ENCODE data around the gene SMAD2. TPM values are rescaled to one million over a fixed set of nuclear protein-coding genes. Genes with fewer than 3 reads are reported as not detected.
A peak's percentile ranks its signal among the peaks of the same experiment; 100 is the strongest.

Gene SMAD2
- total and polyA plus RNA-seq, 9 of the 15 experiments (the other 6 are each of a cell fraction or from before 2014, with no cell fraction given) = 9.2 to 49.6 (median 33.7) TPM

- no peaks in the 10 kb centered on the region for H3K36me3 ChIP-seq (ENCODE audit: control insufficient read depth, insufficient read depth, low read length)
- ChIA-PET POLR2A (interaction anchor here (0.9 kb wide), 2 partner anchors 12 to 52 kb away, joined by 3 to 6 read pairs; no protein-coding TSS in a partner anchor), CTCF (ENCODE audit: low intra/inter-chr PET ratio) (no interaction called here)
- intact Hi-C loops (cut with micrococcal nuclease) = no loop called here
- H3K9ac ChIP-seq (ENCODE audit: insufficient read depth in 1 of 2, low read depth in 2 of 2, low read length in 2 of 2) = no peak overlapping the region
- no peak for ATAC-seq
- no peak overlapping the region for H3K4me3 ChIP-seq
- no peaks in the 10 kb centered on the region for H3K27me3 ChIP-seq (ENCODE audit: control insufficient read depth in 2 of 2, insufficient read depth in 2 of 2, low read length in 2 of 2)
- H3K9me1 ChIP-seq (ENCODE audit: control insufficient read depth, insufficient read depth, low read length) = no peaks in the 10 kb centered on the region
- H3K4me1 ChIP-seq (replicated peaks in 1 of 2; ENCODE audit: control insufficient read depth in 2 of 2, insufficient read depth in 2 of 2, low read length in 2 of 2) = no peaks in the 10 kb centered on the region; a peak in 3 of 5 replicates
- FAIRE-seq = no peak
- 13% methylated on average over 5 of the region's 6 CpGs for WGBS (ENCODE audit: insufficient coverage, low coverage, missing lambda C conversion rate)
- no peaks in the 10 kb centered on the region for H4K20me1 ChIP-seq (replicated peaks; ENCODE audit: control insufficient read depth, insufficient read depth, low read length)
- peak in 2 of 4 experiments; percentile 12 to 27 for DNase-seq (ENCODE audit: extremely low read depth in 1 of 4, low spot score in 3 of 4)
- no peaks in the 10 kb centered on the region for H3K9me3 ChIP-seq (replicated peaks; ENCODE audit: control insufficient read depth, insufficient read depth, low read depth, low read length)
- in situ Hi-C loops (cut with MboI) = no loop called here
- 0 out of 2 replicates have a peak overlapping the region, but pooled peaks have one; percentile 22 for H2AFZ ChIP-seq (ENCODE audit: low read depth, low read length)
- no peaks in the 10 kb centered on the region for H3K79me2 ChIP-seq (ENCODE audit: control insufficient read depth, insufficient read depth, low read length)
- H3K4me2 ChIP-seq (ENCODE audit: insufficient read depth, low read length) = no peak overlapping the region
- BruUV-seq (replicated peaks) = no TSS peak
- H3K27ac ChIP-seq (ENCODE audit: extremely low read depth, low read depth, low read length) = no peak overlapping the region
- TF ChIP-seq ZNF764 (CRISPR knock-in tag; IDR thresholded peaks at IDR 0.05; ENCODE audit: low read depth) (no peak), SMAD3 (CRISPR knock-in tag; conservative IDR thresholded peaks at IDR 0.05) (no peak), ZNF766 (CRISPR knock-in tag; conservative IDR thresholded peaks at IDR 0.05) (peak; percentile 25; the same call in 1 of the 2 replicates), MBD1 (CRISPR knock-in tag; IDR thresholded peaks at IDR 0.05) (no peak), CEBPG (CRISPR knock-in tag; IDR thresholded peaks at IDR 0.05) (no peak), CEBPG (tag; conservative IDR thresholded peaks at IDR 0.05 in 1 of 2, IDR thresholded peaks at IDR 0.05 in 1 of 2) (0 out of 4 replicates have a peak, but pooled peaks of 1 of the 2 experiments have one; percentile 20), ATF1 (CRISPR knock-in tag; IDR thresholded peaks at IDR 0.05) (no peak), ATF1 (tag; IDR thresholded peaks at IDR 0.05) (no peak), HBP1 (CRISPR knock-in tag; IDR thresholded peaks at IDR 0.05) (no peak), FOSL1 (tag; conservative IDR thresholded peaks at IDR 0.05) (peak; percentile 89), ATF3 (IDR thresholded peaks at IDR 0.05) (peak; percentile 74), ATF3 (CRISPR knock-in tag; conservative IDR thresholded peaks at IDR 0.05) (no peak), VEZF1 (CRISPR knock-in tag; IDR thresholded peaks at IDR 0.05) (peak; percentile 67), MTA2 (IDR thresholded peaks at IDR 0.05; ENCODE audit: low read depth) (no peak)
These were observed 14.8 kb upstream of the SMAD2 start for GRCh38 chr18:47944972-47945852.
